Liver (tissue), 9 donors: ENCODE data around the gene DDX21. TPM values are rescaled to one million over a fixed set of nuclear protein-coding genes. Genes with fewer than 3 reads are reported as not detected.

Experiments
- DNase-seq: peaks from one replicate; pipeline ENCODE4 v3.0.0-alpha.2; 2017; ENCODE audit warnings: low spot score
- H3K27ac ChIP-seq, 2 donors: one replicate each; pipeline ENCODE4 v1.7.0; 2013; ENCODE audit warnings: inconsistent platforms in 2 of 2, low read length in 2 of 2, control low read depth in 1 of 2, low read depth in 1 of 2, mild to moderate bottlenecking in 1 of 2
- H3K27me3 ChIP-seq, 4 donors: one replicate each; pipeline versions ENCODE4 v1.6.1 to v1.7.0; 2013; ENCODE audit warnings: low read length in 3 of 4, inconsistent platforms in 1 of 4, mild to moderate bottlenecking in 1 of 4, moderate library complexity in 1 of 4; ENCODE audit not compliant: control insufficient read depth in 4 of 4, insufficient read depth in 4 of 4
- H3K36me3 ChIP-seq, 4 donors: one replicate each; pipeline versions ENCODE4 v1.6.1 to v1.7.0; 2013; ENCODE audit warnings: low read length in 3 of 4, mild to moderate bottlenecking in 3 of 4, low read depth in 1 of 4, moderate library complexity in 1 of 4; ENCODE audit not compliant: control insufficient read depth in 4 of 4, insufficient read depth in 3 of 4
- H3K4me1 ChIP-seq, 4 donors: one replicate each; pipeline versions ENCODE4 v1.6.1 to v1.7.0; 2013; ENCODE audit warnings: low read length in 3 of 4, mild to moderate bottlenecking in 3 of 4, moderate library complexity in 1 of 4; ENCODE audit not compliant: control insufficient read depth in 4 of 4, insufficient read depth in 4 of 4
- H3K4me3 ChIP-seq, 3 donors: one replicate each; pipeline versions ENCODE4 v1.6.1 to v1.7.0; 2013; ENCODE audit warnings: low read length in 3 of 3, control low read depth in 1 of 3, low read depth in 1 of 3, mild to moderate bottlenecking in 1 of 3
- H3K9ac ChIP-seq, 2 donors: one replicate each; pipeline ENCODE4 v1.7.0; 2013; ENCODE audit warnings: low read length in 2 of 2, mild to moderate bottlenecking in 2 of 2, moderate library complexity in 2 of 2, control low read depth in 1 of 2, low read depth in 1 of 2
- H3K9me3 ChIP-seq, 4 donors: one replicate each; pipeline versions ENCODE4 v1.6.1 to v1.7.0; 2013; ENCODE audit warnings: low read length in 3 of 4; ENCODE audit not compliant: control insufficient read depth in 4 of 4
- EGR1 ChIP-seq, 2 donors: IDR thresholded peaks; 2 replicates each; pipeline ENCODE4 v1.6.1; 2016 to 2018; ENCODE audit warnings: antibody characterized with exemption in 2 of 2, low read depth in 2 of 2
- FOXA1 ChIP-seq: IDR thresholded peaks from 2 replicates; pipeline ENCODE4 v1.6.1; 2016; ENCODE audit warnings: antibody characterized with exemption
- FOXA2 ChIP-seq: IDR thresholded peaks from 2 replicates; pipeline ENCODE4 v1.6.1; 2016; ENCODE audit warnings: antibody characterized with exemption
- GABPA ChIP-seq, 2 donors: IDR thresholded peaks in 1 of 2; conservative IDR thresholded peaks in 1 of 2; 2 replicates each; pipeline ENCODE4 v1.6.1; 2016; ENCODE audit warnings: antibody characterized with exemption in 2 of 2, mild to moderate bottlenecking in 1 of 2, moderate library complexity in 1 of 2
- HNF4A ChIP-seq, 2 donors: conservative IDR thresholded peaks; 2 replicates each; pipeline ENCODE4 v1.6.1; 2016; ENCODE audit warnings: antibody characterized with exemption in 2 of 2, mild to moderate bottlenecking in 2 of 2
- HNF4G ChIP-seq: IDR thresholded peaks from 2 replicates; pipeline ENCODE4 v1.6.1; 2016; ENCODE audit warnings: antibody characterized with exemption
- JUND ChIP-seq, 2 donors: IDR thresholded peaks; 2 replicates each; pipeline ENCODE4 v1.6.1; 2016; ENCODE audit warnings: antibody characterized with exemption in 2 of 2
- NR2F2 ChIP-seq: IDR thresholded peaks from 2 replicates; pipeline ENCODE4 v1.6.1; 2016; ENCODE audit warnings: antibody characterized with exemption
- RAD21 ChIP-seq, 2 donors: IDR thresholded peaks; 2 replicates each; pipeline ENCODE4 v1.6.1; 2016; ENCODE audit warnings: antibody characterized with exemption in 2 of 2, mild to moderate bottlenecking in 2 of 2
- RXRA ChIP-seq, 2 donors: IDR thresholded peaks; 2 replicates each; pipeline ENCODE4 v1.6.1; 2017 to 2018; ENCODE audit warnings: antibody characterized with exemption in 2 of 2, mild to moderate bottlenecking in 1 of 2
- SP1 ChIP-seq: IDR thresholded peaks from 2 replicates; pipeline ENCODE4 v1.6.1; 2018; ENCODE audit warnings: antibody characterized with exemption, mild to moderate bottlenecking
- TAF1 ChIP-seq: conservative IDR thresholded peaks from 2 replicates; pipeline ENCODE4 v1.6.1; 2016; ENCODE audit warnings: antibody characterized with exemption, mild to moderate bottlenecking
- YY1 ChIP-seq: IDR thresholded peaks from 2 replicates; pipeline ENCODE4 v1.6.1; 2016; ENCODE audit warnings: antibody characterized with exemption, mild to moderate bottlenecking
- WGBS: extraction: QIAGEN DNeasy Blood & Tissue Kit; methylation state at CpG from one replicate; pipeline ENCODE4 v1.1.7; 2013; 5-methylcytosine and 5-hydroxymethylcytosine counted together
- polyA plus RNA-seq, 2 donors: library from polyadenylated mRNA; stranded (reverse) in 1 of 2; unstranded in 1 of 2; fragments of 200-250 nt in 1 of 2; fragments of >200 nt in 1 of 2; fragmentation: Nextera tagmentation in 1 of 2; extraction: Ambion mirVana in 1 of 2; gene quantifications; one replicate each; pipeline versions ENCODE4 v1.2.1 to v1.2.3, GENCODE V29; 2013 to 2015
- total RNA-seq, 2 donors: library from RNA; depleted of rRNA; stranded (reverse); fragments of >200 nt; gene quantifications; one replicate each; pipeline ENCODE4 v1.2.3, GENCODE V29; 2014
- TF ChIP-seq, protein P1 (sequence below): IDR thresholded peaks from 2 replicates; pipeline ENCODE4 v1.6.1; 2016; ENCODE audit warnings: antibody characterized with exemption, mild to moderate bottlenecking
- TF ChIP-seq, protein P2 (sequence below): IDR thresholded peaks from 2 replicates; pipeline ENCODE4 v1.6.1; 2016; ENCODE audit warnings: antibody characterized with exemption
- TF ChIP-seq, protein P3 (sequence below): IDR thresholded peaks from 2 replicates; pipeline ENCODE4 v1.6.1; 2016; ENCODE audit warnings: antibody characterized with exemption
- TF ChIP-seq, protein P4 (sequence below): fragments of 150-350 bp; IDR thresholded peaks from 2 replicates; pipeline ENCODE4 v1.5.1; 2017; ENCODE audit warnings: improper control_type of control experiment, low read depth, low read length; ENCODE audit not compliant: missing input control
- TF ChIP-seq, protein P5 (sequence below): IDR thresholded peaks from 2 replicates; pipeline ENCODE4 v1.6.1; 2016; ENCODE audit warnings: antibody characterized with exemption
- donor health status: healthy.
- donor health status: healthy.
- donor health status: healthy.
- donor health status: healthy.
- donor health status: healthy.

Gene DDX21
- total and polyA plus RNA-seq, 4 donors: 13.9 to 38.4 (median 26.2) TPM

DNA sequence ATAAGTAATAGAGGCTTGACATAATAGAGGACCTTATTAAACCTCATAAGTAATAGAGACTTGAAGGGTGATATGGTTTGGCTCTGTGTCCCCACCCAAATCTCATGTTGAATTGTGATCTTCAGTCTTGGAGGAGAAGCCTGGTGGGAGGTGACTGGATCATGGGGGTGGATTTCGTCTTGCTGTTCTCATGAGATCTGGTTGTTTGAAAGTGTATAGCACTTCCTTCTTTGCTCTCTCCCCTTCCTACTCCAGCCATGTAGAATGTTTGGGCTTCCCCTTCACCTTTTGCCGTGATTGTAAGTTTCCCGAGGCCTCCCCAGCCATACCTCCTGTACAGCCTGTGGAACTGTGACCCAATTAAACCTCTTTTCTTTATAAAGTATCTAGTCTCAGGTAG, 41.2 kb downstream of the DDX21 start:
- no peaks in the 10 kb centered on the region for H3K27me3 ChIP-seq
- H3K9ac ChIP-seq: no peak overlapping the region
- peaks cover 0 to 3% (median 1%) of the 10 kb centered on the region in 4 donors for H3K36me3 ChIP-seq
- H3K27ac ChIP-seq: no peak overlapping the region
- H3K4me3 ChIP-seq: no peak overlapping the region
- DNase-seq: no peak
- TF ChIP-seq RXRA (IDR thresholded peaks at IDR 0.05) (no peak), NR2F2 (no peak), GABPA (IDR thresholded peaks at IDR 0.05 in 1 of 2, conservative IDR thresholded peaks at IDR 0.05 in 1 of 2) (no peak), FOXA1 (no peak), RAD21 (IDR thresholded peaks at IDR 0.05) (no peak), SP1 (no peak), HNF4G (no peak), TAF1 (no peak), FOXA2 (no peak), HNF4A (conservative IDR thresholded peaks at IDR 0.05) (no peak), EGR1 (IDR thresholded peaks at IDR 0.05; ENCODE audit: low read depth in 2 of 2) (no peak), JUND (IDR thresholded peaks at IDR 0.05) (no peak), YY1 (no peak)
- TF ChIP-seq, protein P1, sequence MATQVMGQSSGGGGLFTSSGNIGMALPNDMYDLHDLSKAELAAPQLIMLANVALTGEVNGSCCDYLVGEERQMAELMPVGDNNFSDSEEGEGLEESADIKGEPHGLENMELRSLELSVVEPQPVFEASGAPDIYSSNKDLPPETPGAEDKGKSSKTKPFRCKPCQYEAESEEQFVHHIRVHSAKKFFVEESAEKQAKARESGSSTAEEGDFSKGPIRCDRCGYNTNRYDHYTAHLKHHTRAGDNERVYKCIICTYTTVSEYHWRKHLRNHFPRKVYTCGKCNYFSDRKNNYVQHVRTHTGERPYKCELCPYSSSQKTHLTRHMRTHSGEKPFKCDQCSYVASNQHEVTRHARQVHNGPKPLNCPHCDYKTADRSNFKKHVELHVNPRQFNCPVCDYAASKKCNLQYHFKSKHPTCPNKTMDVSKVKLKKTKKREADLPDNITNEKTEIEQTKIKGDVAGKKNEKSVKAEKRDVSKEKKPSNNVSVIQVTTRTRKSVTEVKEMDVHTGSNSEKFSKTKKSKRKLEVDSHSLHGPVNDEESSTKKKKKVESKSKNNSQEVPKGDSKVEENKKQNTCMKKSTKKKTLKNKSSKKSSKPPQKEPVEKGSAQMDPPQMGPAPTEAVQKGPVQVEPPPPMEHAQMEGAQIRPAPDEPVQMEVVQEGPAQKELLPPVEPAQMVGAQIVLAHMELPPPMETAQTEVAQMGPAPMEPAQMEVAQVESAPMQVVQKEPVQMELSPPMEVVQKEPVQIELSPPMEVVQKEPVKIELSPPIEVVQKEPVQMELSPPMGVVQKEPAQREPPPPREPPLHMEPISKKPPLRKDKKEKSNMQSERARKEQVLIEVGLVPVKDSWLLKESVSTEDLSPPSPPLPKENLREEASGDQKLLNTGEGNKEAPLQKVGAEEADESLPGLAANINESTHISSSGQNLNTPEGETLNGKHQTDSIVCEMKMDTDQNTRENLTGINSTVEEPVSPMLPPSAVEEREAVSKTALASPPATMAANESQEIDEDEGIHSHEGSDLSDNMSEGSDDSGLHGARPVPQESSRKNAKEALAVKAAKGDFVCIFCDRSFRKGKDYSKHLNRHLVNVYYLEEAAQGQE: no peak
- TF ChIP-seq, protein P2, sequence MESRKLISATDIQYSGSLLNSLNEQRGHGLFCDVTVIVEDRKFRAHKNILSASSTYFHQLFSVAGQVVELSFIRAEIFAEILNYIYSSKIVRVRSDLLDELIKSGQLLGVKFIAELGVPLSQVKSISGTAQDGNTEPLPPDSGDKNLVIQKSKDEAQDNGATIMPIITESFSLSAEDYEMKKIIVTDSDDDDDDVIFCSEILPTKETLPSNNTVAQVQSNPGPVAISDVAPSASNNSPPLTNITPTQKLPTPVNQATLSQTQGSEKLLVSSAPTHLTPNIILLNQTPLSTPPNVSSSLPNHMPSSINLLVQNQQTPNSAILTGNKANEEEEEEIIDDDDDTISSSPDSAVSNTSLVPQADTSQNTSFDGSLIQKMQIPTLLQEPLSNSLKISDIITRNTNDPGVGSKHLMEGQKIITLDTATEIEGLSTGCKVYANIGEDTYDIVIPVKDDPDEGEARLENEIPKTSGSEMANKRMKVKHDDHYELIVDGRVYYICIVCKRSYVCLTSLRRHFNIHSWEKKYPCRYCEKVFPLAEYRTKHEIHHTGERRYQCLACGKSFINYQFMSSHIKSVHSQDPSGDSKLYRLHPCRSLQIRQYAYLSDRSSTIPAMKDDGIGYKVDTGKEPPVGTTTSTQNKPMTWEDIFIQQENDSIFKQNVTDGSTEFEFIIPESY: no peak
- TF ChIP-seq, protein P3, sequence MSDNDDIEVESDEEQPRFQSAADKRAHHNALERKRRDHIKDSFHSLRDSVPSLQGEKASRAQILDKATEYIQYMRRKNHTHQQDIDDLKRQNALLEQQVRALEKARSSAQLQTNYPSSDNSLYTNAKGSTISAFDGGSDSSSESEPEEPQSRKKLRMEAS: no peak
- TF ChIP-seq, protein P4, sequence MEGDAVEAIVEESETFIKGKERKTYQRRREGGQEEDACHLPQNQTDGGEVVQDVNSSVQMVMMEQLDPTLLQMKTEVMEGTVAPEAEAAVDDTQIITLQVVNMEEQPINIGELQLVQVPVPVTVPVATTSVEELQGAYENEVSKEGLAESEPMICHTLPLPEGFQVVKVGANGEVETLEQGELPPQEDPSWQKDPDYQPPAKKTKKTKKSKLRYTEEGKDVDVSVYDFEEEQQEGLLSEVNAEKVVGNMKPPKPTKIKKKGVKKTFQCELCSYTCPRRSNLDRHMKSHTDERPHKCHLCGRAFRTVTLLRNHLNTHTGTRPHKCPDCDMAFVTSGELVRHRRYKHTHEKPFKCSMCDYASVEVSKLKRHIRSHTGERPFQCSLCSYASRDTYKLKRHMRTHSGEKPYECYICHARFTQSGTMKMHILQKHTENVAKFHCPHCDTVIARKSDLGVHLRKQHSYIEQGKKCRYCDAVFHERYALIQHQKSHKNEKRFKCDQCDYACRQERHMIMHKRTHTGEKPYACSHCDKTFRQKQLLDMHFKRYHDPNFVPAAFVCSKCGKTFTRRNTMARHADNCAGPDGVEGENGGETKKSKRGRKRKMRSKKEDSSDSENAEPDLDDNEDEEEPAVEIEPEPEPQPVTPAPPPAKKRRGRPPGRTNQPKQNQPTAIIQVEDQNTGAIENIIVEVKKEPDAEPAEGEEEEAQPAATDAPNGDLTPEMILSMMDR: no peak
- TF ChIP-seq, protein P5, sequence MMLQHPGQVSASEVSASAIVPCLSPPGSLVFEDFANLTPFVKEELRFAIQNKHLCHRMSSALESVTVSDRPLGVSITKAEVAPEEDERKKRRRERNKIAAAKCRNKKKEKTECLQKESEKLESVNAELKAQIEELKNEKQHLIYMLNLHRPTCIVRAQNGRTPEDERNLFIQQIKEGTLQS: no peak
- H3K9me3 ChIP-seq: no peaks in the 10 kb centered on the region
- 92% methylated on average over 3 of the region's 3 CpGs for whole genome bisulfite sequencing
- no peaks in the 10 kb centered on the region for H3K4me1 ChIP-seq
